HG03175 (cell line): ENCODE data around the gene KRTAP16-1.

Experiments
- ATAC-seq: cut with Tn5 transposase; IDR thresholded peaks from one replicate; pipeline ENCODE4 v1.9.1; 2021; ENCODE audit warnings: mild to moderate bottlenecking, moderate library complexity; ENCODE audit not compliant: unreplicated experiment

Gene KRTAP16-1

DNA sequence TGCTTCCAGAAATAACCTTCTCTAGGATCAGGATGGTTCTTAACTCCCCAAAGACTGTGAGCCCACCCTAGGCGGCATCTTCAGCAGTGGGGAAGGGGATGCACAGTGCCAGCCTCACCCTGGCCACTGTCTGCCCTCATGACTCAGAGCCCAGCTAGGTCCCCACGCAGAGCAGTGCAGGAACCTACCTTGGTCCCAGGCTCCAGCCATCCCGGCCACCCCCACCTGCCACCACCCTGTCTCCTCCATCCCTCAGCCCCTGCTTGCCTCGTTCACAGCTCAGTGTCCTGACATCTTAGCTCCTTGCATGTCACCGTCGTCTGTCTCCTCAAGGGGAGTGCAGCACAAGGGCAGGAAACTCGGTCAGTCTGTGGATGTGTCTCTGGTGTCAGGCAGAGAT, 22.5 kb upstream of the KRTAP16-1 start:
- ATAC-seq = no peak

DNA sequence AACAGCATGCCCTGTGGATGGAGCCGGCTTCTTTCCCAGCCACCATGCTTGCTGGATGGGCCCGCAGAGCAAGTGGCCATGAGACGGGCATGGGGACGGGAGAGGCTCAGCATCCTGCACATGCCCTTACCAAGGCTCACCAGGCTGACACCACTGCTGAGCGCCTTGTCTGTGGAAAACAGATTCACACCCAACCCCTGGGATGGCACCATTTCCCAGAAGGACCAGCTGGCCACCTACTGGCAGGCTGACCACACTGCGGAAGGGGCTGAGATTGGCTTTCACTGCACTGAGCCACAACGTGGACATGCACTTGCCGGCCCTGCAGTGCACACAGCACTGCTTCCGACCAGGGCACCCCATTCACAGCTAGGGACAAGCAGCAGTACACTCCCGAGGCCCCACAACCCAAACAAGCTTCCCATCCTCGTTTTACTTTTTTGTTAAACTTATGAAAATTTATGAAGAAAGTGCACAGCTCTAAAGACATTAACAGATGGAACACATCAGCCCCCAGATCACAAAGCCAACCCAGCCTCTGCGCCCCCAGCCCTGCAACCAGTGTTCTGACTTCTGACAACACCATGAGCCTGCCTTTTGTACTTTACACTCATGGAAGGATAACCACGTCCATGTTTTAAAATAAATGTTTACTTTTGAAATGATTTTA, 20.3 kb upstream of the KRTAP16-1 start:
- no peak for ATAC-seq

DNA sequence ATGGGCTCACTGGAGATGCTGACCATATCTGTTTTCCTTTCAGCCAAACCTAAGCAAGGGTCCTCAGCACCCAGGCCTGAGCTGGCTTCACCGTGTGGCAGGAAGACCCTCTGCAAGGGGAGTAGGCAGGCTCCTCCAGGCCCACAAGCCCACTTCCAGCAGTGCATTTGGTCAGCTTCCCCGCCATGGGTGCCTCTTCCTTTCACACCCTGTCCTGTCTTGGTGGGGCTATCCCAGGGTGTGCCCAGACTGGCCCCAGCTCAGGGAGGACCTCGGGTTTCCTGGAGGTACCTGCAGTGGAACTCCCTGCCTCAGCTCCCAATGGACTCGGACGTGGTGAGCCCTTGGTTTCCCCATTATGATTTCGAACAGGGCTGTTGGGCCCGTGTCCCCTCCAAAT, 19.1 kb upstream of the KRTAP16-1 start:
- no peak for ATAC-seq

DNA sequence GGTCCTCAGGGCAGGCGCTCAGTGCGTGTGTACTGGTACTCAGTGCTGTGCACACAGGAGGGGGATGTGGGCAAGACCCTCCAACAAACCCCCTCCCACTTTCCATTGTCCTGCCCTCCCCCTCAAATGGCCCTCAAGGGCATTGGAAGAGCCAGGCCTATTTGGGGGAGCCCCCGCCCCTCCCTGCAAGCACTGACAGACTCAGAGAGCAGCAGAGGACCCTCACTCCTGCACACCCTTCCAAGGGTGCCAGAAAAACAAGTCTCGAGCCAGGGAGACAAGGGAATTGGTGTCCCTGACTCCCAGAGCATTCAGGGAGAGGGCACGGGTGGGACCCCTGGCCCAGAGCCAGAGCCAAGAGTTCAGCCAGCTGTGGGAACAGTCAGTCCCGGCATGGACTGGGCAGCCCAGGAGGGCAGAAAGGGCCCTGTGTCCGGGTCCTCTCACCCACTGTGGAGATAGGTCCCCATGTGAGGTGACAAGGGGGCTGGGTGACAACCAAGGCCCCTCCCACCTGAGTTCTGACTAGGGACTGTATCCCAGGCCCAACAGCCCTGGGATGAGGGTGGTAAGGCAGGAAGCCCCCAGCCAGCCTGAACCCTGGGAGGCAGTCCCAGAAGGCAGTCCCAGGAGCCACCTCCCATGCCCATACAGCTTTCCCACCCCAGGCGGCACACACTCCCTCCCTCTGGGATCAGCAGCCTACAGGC, 18.5 kb upstream of the KRTAP16-1 start:
- ATAC-seq = no peak

DNA sequence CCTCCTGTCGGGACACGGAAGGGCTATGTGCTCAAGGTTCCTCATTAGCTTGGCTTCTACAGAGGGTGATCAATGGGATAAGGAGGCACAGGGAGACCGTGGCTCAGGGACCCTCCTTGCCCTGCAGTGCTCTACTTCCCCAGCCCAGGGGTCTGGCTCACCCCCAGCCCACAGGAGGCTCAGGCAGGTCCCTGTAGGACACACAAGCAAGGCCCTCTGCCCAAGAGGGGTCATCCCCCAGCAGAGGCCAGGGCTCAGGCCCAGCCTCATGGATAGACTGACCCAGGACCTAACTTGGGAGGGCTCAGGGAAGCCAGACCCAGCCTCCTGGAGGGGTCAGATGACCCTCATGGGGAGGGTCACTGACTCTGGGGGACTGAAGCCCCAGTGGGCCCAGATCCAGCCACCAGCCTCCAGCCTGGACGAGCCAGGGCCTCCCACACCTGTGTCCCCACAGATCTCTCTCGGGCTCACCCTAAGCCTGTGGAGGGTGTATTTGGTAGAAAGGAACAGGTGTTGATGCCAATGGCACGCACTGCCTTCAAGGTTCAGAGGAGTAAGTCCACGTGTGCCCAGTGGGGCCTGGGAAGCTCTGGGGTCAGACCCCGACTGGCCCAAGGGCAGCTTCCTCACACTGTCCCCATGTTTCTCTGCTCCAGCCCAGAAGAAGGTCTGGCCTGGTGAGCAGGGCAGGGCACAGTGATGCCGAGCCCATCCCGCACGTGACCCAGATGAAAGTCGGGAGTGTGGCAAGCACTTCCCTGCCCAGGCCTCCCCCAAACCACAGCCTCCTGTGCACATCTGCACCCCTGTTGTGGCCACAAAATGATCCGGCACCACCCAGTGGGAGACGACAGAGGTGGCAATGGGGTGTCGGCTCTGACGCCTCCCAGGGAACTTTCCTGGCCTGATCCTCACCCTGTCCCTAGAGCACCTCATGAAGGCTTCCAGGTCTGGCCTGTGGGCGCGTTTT, 17.4 kb upstream of the KRTAP16-1 start:
- ATAC-seq = no peak

DNA sequence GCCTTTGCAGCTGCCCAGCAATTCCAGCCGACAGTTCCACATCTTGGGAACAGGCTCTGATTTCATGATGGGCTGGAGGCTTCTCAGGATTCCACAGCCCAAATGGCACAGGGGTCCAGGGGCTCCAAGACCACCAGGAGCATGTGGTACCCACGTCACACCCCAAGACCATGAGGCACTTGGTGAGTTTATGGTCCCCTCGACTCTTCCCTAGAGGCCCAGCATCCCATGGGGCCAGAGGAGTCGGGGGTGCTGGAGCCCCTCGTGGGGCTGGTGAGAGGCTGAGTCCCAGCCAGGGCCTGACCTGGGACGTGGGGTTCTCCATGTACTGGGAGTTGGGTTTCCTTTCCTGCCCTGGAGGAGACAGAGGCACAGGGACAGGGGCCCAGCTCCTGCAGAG, 16.5 kb upstream of the KRTAP16-1 start:
- no peak for ATAC-seq

DNA sequence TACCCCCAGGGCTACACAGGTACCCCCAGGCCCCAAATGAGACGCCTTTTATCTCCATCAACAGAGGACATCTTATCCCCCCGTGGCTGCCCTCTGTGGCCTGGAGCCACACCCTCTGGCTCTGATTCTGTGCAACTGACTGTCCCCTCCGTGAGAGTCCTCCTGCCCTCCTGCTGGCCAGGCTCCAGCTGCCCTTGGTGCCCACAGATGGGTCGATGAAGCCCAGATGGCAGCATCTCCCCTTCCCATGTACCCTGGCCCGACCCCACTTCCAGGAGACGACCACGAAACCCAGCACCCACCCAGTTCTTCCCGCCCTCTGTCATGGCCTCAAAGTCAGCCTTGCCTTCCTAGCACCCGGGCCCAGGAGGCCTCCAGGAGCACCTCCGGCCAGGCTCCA, 16.0 kb upstream of the KRTAP16-1 start:
- no peak for ATAC-seq

DNA sequence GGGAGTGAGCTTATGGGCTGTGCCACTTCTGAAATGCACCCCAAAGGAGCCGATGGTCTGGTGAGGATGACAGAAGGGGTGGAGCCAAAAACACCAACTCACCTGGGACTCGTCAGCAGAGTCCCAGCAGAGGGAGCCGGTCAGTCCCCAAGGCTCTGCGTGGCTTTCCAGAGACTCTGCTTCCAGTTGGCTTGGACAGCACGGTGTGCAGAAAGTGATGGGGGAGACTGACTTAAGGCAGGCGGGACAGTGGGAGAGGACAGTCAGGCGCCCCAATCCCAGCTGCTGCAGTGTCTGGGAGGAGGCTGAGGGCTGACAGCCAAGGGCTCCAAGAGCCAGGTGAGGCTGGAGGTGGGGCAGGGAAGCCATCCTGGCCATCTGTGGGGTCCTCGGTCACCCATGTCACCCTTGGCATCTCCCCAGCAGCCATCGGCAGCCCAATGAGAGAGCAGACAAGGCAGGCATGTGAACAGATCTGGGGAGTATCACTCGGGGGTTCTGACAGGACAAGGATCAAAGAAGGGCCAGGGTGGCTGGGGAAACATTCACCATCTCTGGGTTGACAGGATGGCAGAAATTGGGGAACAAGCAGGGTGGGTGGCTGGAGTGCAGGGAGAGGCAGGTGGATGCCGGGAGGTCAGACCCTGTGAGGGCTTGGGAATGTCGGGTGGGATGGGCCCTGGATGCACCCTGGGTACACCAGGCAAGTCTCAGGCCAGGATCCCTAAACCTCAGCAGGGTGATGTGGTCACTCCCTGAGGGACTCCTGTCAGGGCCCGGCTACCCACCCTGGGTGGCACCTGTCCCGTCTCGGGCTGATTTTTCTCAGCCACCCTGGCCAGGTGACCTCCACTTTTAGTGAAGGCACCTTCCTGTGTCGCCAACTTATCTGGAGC, 15.3 kb upstream of the KRTAP16-1 start:
- ATAC-seq = no peak

DNA sequence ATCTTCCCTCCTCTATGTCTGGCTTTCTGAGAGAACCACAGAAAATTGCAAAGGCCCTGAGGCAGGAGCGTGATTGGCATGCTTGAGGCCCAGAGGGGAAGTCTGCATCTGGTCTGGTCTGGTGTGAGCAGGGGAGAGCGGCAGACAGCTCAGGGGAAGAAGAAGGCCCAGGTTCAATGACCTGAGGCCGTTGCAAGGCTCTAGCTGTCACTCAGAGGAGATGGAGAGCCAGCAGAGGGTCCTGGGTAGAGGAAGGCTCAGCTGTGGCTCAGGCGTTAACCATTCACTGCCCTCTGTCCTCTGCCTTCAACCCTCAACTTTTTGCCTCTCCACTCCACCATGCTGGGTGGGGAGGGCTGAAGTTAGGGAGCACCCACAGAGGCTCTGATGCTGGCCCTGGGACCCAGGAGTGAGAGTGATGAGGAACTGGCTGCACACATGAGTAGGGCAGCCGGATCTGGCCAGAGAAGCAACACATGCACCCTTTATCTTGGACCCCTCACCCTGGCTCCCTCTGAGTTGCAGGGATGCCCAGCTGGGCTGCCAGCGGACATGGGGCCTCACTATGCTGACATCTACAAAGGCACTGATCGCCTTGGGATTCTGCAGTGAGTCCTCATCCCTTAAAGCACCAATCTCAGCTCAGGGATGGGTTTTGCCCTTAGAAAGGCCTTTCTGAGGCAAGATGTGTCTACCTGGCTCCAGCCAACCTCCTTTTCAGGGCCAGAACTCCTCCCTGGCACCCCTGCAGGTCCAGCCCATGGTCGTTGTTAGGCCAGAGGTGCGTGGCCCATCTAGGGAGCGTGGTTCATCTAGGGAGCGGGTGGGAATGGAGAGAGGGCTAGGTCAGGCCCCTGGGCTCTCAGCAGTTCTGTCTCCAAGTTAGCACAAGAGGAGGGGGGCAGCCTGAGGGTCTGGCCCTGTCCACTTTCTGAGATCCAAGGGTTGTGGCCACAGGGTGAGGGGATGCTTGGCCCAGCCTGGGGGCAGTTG, 14.1 kb upstream of the KRTAP16-1 start:
- ATAC-seq = no peak

DNA sequence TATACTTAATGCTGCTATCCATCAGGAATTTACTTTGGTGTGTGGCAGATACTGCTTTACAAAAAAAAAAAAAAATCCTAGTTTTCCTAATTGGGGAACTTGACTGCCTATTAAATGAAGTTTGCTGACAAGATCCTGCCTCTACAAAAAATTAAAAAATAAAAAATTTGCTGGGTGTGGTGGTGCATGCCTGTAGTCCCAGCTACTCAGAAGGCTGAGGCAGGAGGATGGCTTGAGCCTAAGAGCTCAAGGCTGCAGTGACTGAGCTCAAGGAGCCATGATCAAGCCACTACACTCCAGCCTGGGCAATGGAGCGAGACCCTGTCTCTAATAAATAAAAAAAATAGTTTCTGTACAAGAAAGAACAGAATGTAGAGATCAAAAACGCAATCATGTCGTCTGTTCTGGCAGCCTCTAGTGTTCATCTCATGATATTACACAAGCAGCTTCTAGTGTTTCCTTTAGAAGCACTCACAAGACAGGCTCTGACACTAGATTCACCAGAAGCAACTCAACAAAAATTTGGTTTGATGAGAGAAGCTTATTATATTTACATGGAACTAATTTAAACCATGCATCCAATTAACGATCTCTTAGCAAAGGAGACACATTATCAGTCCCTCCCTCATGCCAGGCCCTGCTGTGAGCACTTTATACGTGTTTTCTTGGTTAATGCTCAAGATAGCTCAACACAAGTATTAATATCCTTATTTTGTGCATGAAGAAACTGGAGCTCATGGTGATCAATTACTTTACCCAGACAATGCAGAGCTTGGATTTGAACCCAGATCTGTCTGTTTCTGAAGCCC, 13.2 kb upstream of the KRTAP16-1 start:
- no peak for ATAC-seq

DNA sequence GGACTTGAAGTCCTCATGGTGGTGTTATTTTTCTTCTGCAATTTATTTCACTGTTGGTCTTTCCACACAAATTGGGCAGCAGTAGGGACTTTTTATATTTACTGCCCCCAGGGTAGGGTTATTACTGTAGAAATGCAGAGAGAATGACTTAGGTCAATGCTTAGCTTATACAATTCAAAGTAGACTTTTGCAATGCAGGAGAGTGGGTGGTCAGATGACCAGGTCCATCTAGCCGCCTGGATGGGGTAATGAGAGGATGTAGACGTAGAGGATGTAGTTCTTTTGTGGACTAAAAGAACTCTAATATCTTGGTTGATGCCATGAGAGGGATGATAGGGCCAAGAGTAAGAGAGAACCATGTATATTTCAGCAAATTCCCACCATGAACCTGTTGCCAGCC, 9.1 kb upstream of the KRTAP16-1 start:
- ATAC-seq = no peak

DNA sequence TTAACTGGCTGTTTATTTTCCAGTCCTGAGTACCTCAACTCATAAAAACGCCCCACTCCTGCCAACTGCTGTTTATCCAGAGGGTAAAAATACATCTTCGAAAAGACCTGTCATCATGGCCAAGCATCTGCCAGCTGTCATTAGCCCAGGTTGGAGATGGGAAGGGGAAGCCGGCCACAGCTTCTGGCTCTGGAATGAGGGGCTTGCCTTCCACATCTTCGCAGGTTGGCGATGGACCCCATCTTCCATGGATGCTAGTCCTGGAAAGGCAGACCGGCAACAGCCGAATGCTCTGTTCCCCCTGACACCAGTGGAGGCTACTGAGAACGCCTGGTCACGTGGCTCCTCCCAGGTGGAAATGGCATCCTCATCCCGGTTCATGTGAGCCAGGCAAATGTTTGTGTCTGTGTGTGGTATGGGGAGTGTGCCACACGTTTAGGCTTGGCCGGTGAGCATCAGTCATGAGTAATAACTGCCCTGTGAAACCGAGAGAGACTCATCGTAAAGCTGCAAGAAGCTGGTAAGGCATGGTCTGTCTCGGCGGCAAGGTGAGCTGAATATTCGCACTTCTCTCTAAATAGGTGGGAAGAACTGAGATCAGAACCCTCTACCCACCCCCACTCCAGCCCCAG, 6.8 kb upstream of the KRTAP16-1 start:
- no peak for ATAC-seq

DNA sequence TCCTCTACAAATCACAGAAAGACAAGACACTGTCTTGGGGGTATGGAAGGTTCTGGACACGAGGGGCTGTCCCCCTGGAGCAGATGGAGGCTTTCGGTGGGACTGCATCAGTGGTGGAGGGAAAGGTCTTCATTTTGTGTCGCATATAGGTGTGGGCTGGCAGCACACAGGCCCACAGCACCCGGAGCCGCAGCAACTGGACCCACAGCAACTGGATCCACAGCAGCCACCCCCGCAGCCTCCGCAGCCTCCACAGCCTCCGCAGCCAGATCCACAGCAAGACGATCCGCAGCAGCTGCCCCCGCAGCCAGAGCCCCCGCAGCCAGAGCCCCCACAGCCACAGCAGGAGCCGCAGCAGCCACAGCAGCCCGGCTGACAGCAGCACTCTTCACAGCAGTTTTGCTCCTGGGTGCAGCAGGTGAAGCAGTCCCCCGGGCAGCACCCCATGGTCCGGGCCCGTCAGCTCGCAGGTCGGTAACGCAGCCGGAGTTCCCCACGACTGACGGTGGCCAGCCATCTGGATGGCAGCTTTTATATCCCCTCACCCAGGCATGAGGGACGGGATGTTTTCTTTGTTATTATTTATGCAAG, 6.2 kb upstream of the KRTAP16-1 start, which contains the start of gene KRTAP17-1:
TSS of gene KRTAP17-1 (minus strand) at position 507 of the 591 bp plus-strand sequence. CDS start at position 447, 60 bp downstream.
- no peak for ATAC-seq

DNA sequence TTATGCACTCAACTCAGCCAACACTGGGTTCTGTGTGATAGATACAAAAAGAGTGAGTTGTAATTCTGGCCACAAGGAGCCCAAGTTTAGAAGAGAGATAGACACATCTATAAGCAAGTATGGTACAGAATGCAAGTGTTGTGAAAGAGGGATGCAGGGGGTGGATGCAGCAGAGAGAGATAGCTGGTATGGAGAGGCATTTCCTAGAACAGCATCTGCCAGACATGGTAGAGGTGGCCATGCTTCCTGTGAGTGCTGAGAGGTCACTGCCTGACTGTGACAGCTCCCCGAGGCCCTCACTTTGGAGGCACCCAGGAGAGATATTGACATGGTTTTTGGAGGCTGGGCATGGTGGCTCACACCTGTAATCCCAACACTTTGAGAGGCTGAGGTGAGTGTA, 2.0 kb upstream of the KRTAP16-1 start:
- no peak for ATAC-seq

DNA sequence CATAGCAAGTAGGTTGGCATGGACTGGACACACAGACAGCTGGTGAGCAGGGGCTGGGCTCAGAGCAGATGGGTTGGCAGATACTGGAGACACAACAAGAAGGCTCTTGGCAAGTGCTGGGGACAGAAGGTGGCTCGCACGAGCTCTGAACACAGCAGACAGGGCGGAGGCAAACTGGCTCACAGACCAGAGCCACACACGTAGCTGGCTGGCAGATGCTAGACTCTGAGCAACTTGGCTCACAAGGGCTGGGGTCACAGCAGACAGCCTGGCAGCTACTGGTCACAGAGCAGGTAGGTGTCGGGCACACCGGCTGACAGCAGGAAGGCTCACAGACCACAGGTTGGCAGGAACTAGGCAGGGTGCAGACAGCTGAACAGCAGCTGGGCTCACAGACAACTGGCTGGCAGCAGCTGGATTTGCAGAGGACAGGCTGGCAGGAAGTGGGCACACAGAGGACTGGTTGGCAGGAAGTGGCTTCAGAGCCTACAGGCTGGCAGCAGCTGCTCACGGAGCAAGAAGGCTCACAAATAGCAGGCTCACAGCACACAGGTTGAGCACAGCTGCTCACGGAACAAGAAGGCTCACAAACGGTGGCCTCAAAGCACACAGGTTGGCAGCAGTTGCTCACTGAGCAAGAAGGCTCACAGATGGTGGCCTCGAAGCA, 725 bp downstream of the KRTAP16-1 start:
- ATAC-seq = peak; percentile 55

DNA sequence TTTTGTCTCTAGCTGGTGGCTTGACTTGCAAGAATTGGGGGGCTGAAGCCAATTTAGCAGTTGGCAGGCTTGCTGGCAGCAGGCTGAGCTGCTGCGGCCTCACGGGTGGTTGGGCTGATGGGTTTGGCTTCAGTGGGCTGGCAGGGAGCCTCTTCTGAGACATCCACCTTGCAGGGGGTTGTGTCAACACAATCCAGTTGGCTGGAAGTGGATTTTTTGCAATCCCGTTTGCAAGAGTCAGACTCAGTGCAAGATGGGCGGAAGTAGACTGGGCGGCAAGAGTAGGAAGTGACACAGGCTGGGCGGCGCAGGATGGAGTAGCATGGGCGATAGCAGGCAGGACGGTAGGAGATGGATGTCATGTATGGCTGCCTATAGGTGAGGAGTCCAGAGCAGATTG, 1.5 kb downstream of the KRTAP16-1 start:
- no peak for ATAC-seq

DNA sequence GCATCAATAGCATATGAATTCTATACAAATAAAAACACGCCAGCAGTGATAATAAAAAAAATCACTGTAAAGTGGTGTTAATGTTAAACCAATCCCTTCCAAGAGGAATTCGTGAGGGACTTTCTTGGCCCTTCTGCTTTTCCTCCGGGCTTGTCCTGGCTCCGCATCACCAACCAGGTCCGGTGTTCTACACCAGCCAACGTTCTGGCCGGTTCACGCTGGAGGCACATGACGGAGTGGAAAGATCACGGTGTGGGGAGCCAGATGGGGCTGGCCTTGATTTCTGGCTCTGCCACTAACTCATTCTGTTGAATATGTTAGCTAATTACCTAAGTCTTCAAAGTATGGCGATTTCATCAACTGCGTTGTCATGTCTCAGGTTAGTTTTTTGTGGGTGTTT, 5.0 kb downstream of the KRTAP16-1 start:
- ATAC-seq = no peak
